GM18507 (cell line): ENCODE data around the gene EXD3.

Experiments used
- DNase-seq: peaks from one replicate; pipeline ENCODE4 v3.0.0; 2011; ENCODE audit warnings: low read depth; ENCODE audit not compliant: insufficient read length; ENCODE audit errors: extremely low spot score
- FAIRE-seq: peaks from 2 replicates; lab custom pipeline; 2011; peaks lifted over from hg19 to GRCh38; lab: Jason Lieb, UNC

Gene EXD3

DNA sequence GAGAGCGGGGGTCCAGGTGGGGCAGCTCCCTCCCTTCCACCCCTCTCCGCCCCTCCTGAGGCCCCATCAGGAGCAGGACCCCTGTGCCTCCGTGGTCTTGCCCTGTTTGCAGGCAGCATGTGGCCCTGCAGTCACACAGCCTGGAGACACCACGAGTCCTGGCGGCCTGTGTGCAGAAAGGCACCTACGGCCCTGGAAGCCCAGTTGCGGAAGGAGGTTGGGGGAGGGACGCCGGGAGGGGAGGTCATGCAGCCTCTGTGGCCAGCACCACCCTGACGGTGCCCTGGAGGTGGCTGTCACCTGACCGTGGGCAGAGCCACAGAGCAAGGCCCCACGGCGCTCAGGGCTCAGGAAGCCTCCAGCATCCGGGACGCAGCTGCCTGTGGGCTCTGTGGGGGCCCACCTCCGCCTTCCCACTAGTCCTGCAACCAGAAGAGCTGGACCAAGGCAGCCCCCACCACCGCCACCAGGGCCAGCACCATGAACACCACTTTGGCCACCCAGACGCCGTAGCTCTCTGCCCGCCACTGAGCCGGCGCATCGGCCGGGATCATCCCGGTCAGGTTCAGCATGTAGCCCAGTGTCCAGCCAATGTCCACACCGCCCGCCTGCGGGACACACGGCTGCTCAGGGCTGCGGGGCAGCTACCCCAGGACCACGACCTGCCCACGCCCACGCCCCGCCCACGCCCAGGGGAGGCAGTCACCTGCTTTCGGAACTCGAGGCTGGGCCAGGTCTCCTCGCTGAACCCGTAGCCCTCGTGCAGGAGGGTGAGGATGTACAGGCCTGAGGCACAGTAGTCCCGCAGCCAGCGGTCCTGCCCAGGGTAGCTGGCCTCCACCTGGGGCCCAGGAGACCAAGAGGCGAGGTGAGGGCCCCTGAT is 11.8 kb upstream of the EXD3 start:
- no peak for DNase-seq
- no peak for FAIRE-seq

DNA sequence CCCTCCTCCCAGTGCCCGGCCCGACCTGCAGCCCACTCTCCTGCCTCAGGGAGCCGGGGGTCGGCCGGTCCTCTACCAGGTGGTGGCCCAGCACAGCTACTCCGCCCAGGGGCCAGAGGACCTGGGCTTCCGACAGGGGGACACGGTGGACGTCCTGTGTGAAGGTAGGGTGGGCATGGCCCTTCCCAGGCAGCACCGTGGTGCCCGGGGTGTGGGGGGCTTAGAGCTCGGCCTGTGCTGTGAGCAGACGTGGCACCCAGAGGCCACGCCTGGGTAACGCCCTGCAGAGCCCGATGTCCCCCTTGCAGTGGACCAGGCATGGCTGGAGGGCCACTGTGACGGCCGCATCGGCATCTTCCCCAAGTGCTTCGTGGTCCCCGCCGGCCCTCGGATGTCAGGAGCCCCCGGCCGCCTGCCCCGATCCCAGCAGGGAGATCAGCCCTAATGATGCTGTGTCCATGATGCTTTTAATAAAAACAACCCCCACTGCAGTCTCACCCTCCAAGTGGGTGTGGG is 11.0 kb upstream of the EXD3 start:
- DNase-seq = no peak
- no peak for FAIRE-seq

DNA sequence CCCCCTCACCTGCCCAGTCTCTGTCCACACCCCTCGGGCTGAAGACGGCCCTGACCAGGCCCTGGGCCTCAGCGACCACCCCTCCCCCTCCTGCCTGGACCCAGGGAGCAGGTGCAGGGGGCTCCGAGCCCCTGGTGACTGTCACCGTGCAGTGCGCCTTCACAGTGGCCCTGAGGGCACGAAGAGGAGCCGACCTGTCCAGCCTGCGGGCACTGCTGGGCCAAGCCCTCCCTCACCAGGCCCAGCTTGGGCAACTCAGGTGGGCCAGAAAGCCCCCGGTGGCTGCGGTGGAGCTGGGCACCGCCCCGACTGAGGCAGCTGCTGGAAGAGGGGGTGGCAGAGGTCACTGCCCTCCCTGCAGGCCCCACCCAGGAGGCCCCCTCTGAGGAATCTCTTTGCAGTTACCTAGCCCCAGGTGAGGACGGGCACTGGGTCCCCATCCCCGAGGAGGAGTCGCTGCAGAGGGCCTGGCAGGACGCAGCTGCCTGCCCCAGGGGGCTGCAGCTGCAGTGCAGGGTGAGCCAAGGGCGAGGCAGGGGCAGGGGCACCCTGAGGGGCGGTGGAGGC is 10.5 kb upstream of the EXD3 start:
- DNase-seq (no peak), FAIRE-seq (no peak)

DNA sequence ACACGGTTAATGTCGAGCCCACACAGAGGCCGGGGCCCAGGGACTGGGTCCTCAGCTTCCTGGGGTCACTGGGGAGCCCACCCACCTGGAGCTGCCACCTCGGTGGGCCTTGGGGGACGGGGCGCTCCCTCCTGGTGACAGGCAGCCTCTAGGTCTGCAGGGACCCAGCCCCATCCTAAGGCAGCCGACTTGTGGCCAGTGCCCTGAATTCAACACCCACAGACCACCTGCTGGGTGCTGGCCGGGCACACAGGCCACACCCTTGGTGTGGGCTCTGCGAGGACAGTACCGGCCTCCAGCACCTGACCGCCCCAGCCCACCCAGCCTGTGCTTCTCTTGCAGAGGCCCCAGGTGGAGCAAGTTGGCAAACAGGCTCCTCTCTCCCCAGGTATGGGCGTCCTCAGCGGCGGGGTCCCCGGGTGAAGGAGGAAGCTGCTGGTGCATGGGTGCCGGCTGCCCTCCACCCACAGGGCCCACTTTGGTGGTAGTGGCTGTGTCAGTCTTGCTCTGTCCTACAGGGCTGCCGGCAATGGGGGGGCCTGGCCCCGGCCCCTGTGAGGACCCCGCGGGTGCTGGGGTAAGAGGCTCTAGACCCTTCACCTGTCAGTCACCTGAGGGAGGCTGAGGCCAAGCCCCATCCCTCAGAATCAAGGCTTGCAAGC is 9.9 kb upstream of the EXD3 start:
- DNase-seq (no peak), FAIRE-seq (no peak)

DNA sequence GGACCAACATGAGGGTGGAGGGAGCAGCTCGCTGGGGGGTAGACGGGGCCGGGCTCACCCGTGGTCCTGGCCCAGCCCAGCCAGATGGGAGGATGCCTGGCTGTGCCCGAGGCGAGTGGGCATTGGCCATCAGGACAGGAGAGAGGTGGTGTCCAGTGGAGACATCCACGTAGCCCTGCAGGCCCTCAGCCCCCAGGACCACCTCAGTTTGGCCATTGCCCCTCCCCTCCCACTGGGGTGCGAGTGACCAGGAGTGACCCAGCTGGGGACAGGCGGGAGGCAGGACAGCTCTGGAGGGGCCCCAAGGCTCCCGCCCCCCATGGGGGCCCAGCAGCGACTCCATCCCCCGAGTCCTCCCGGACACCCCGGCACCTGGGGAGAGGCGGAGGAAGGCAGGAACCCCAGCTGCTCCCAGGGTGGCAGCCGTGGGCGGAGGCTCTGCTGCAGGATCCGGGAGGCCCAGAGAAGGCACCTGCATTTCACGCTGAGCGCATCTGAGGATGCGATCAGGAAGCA is 8.5 kb upstream of the EXD3 start:
- no peak for FAIRE-seq

DNA sequence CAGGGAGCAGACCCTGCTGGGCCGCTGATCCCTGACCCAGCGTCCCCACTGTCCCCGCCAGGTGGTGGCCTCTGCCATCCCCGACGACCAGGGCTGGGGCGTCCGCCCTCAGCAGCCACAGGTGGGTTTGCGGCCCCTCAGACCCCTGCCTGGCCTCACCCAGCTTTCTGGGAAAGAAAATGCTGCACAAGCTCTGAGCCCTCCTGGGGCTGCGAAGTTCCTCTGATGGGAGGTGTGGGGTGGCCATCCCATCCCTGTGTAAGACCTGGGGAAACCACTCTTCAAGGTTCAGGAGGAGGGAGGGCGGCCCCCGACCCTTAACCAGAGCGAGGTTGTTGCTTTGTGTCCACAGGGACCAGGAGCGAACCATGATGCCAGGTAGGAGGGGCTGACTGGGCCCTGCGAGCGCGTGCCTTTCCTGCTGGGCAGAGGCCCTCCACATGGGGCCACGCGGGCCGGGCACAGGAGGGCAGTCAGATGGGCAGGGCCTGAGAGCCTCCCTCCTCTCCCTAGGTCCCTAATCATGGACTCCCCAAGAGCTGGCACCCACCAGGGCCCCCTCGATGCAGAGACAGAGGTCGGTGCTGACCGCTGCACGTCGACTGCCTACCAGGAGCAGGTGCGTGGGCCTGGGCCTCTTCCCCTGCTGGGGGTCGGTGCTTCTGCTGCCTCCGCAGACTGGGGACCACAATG is 7.9 kb upstream of the EXD3 start:
- DNase-seq = no peak
- no peak for FAIRE-seq

More for the DNA sequence above, 8.5 kb upstream of the EXD3 start:
- no peak for DNase-seq

DNA sequence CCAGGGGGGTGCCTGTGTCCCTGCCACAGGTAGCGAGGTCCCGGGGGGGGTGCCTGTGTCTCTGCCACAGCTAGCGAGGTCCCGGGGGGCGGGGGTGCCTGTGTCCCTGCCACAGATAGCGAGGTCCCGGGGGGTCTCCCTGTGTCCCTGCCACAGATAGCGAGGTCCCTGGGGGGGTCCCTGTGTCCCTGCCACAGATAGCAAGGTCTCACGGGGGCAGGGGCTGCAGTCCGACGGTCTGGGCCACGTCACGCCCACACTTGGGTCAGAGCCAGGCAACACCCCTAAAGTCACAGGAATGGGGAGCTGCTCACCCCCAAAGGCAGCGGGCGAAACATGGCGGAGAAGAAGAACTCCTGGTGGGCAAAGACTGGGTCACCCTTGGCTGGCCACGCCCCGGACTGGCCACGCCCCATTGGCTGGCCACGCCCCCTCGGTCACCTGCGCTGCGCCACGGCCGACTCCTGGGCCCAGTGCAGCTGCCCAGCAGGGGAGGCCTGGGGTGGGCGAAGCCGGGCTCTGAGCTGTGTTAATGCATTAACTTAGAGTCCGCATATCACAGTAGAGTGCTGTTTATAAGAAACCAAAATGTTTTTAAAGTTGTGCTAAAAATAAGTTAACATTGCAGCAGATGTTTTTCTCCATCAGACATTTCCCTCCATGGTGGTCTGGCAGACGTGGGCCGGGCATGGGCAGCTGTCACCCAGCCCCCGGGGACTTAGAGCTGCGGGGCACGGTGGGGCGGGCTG is 7.2 kb upstream of the EXD3 start:
- FAIRE-seq = no peak
- no peak for DNase-seq

DNA sequence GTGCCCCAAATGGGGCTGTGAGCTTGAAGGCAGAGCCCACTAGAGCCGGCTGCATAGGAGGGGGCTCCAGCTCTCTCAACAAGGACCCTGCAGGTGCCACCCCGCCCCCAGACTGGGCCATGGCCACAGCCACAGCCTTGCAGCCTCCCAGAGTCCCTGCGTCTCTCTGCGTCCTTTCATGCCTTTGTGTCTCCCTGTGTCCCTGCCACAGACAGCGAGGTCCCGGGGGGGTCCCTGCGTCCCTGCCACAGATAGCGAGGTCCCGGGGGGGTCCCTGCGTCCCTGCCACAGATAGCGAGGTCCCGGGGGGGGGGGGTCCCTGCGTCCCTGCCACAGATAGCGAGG is 6.6 kb upstream of the EXD3 start:
- DNase-seq (no peak), FAIRE-seq (no peak)

DNA sequence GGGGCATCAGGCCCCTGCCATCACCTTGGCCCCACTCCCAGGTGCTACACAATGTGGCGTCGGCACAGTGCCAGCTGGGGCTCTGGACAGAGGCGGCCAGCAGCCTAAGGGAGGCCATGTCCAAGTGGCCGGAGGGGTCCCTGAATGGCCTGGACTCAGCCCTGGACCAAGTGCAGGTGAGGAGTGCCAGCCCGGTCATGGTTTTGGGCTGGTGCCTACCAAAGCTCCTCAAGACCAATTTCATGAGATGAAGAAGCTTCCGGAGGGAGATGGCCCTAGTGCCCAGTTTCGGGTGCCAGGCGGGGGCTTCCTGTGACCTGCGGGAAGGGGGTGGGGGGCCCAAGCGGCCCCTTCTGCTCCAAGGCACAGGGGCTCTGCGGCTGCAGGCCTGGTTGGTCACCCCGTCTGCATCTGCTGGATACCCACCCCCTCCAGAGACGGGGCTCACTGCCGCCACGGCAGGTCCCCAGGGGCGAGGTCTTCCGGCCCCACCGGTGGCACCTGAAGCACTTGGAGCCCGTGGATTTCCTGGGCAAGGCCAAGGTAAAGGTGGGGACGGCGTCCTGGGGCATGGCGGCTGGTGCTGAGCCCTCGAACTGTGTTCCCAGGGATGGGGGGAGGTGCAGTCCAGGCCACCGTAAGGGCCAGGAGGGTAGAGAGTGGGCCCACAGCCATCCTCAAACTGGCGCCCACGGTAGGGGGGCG is 6.0 kb upstream of the EXD3 start:
- DNase-seq = no peak
- no peak for FAIRE-seq

DNA sequence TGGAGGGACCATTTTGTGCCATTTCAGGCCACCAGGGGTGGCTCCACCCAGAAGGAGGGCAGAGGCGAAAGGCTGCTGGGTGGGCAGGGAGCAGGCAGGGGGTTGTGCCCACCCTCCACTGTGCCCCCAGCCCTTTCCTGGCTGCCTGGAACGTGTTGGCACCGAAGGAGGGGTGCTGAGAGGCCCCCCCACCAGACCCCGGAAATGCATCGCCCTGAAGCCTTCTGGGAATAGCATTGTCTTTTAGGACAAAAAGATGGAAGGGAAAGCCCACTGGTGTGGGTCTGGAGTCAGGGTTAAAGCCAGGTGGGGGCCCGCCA is 5.3 kb upstream of the EXD3 start:
- FAIRE-seq (no peak), DNase-seq (no peak)

DNA sequence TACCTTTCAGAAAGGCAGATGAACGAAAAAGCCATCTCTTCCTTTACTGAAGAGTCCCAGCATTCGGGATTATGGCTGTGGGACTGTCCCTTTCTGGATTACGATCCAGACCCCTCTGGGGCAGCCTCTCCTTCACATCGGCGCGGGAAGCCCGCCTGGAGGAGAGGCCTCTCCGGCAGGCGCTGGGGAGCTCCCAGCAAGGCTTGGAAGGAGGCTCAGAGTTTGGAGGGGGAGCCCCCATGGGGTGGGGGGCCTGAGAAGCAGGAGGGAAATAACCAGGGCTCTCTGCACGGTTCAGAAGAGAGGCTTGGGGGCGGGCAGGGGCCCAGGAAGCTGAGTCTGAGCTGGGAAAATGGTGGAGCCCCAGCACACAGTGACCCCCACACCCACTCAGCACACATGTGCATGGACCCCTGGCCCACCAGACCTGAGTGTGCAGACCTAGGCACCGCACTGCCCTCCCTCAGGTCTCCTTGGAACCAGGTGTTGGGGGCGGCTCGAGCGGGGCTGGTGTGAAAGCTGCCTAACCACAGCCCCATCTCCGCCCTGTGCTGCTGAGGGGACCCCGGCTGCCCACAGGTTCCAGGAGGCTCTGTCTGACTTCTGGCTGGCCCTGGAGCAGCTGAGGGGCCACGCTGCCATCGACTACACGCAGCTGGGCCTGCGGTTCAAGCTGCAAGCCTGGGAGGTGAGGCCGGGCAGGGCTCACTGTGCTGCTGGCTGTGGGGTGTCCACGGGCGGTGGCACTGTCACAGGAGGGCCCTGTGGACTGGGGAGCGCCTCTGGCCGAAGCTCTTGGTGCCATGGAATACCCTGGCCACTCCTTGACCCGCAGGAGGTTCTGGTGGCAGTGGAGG is 4.7 kb upstream of the EXD3 start:
- DNase-seq (no peak), FAIRE-seq (no peak)

DNA sequence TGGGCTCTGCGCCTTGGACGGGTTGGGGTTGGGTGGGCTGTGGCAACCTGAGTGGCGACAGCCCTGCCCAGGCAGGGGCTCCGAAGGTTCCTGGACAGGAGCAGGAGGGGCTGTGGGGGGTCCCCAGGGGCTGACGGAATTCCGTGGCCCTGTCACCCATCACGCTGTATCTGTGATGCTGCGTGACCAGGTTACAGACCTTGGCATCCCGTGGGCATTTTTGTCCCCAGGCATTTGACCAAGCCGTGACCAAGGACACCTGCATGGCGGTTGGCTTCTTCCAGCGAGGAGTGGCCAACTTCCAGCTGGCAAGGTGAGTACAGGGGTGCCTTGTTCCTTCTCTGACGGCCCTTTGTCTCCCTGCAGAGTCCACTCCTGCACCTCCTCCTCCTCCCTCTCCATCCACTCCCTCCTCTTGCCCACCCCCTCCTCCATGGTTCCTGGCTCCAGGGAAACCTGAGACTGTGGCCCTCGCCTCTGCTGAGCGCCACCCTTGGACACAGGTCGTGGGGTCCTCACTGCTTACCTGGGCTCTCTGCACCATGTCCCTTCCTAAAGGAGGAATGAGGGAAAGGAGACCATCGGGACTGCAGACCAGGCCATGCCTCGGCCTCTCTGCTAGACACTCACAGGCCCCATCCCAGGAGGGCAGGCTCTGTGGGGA is 3.2 kb upstream of the EXD3 start:
- no peak for FAIRE-seq
- no peak for DNase-seq

DNA sequence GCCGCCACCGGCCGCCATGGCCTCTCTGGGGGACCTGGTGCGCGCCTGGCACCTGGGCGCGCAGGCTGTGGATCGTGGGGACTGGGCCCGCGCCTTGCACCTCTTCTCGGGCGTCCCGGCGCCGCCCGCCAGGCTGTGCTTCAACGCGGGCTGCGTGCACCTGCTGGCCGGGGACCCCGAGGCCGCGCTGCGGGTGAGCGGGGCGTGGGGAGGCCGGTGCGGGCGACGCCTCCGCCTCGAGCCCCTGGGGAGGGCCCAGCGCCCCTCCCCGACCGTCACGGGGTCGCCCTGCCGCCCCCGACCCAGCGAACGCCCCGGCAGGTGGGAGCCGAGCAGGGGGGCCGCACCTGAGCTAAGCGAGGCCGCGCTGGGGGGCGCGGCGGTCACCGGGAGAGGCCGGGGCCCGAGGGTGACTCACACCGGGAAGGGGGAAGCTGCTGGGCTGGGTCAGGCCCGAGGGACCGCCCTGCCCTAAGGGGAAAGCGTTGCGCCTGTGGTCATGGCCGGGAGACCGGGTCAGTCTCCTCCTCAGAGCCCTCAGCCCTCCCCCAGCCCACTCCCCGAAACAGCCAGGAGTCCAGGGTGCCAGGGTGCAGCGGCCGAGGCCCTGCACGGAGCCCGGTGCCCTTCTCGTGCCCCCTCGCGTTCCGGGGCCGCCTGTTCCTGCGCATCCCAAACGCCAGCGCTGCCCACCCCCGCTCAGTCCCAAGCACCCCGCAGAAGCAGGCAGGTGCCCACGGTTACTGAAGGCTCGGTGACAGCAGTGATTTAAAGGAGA is 741 bp upstream of the EXD3 start:
- no peak for FAIRE-seq
- no peak for DNase-seq

DNA sequence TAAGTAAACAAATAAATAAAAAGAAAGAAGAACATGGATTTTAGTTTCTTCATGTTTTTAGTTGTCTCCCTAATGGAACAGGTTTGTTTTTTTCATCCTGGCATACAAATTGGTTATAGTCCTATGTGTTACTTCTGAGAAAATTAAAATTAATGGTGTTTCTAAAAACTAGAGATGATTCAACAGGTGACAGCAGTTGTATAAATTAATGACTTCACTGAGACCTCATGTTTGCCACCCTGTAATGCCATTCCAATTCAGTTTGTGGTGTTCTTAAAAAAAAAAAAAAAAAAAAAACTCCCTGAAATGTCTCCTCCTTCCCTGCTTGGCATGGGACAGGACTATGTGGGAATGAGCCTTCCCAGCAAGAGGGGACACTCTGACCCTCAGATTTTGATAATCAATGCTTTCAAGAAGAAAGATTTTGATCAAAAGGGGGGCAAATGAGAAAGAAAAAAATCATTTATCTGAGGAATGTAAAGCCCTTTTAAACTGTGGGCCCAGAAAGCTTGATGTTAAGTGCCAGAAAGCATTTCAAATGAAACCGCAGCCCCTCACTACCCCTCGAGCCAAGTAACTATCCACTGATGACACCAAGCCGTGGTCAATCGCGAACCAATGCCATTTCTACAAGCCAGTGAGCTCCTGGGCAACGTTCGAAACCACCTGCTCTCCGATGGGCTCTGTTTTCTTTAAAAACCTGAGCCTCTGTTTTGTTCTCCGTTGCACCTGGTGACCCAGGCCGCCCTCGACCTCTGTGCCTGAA is 941 bp downstream of the EXD3 start:
- no peak for DNase-seq
- no peak for FAIRE-seq

DNA sequence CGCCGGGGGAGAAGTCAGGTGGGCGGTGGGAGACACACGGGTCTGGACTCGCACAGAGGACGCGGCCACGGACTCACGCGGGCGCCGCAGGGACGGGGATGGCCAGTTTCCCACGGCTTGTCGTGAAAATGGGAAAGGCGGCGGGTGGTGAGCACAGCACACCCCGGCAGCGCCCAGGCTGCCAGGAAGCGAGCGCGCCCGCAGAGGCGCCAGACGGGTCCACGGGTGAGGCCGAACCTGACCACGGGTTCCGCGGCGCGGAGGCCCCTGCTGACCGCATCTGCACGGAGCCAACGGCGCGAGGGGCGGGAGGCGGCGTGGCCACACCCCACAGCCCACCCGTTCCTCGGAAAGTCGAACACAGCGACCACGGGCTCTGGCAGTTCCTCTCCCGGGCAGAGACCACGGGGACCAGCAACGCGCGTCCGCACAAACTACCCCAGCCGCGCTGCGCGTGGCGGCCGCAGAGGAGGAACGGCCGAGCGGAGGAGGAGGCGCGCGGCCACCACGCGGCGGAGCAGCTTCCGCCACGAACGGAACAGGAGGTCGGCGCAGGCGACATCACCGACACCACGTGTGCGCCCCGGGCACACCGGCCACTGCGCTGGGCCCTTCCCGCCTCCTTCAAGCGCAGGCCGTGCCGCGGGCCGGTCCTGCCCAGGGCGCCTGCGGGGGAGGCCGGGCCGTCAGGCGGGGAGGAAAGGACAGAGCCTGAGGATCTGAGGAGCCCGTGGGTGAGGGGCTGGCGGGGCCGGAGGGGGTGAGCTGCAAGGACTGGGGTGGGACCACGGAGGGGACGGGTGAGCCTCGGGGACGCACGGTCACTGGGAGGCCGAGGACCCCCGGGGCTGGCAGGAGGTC is 5.6 kb downstream of the EXD3 start:
- DNase-seq (no peak), FAIRE-seq (no peak)
